ENCODE data around the gene NKAIN1. TPM values are rescaled to one million over a fixed set of nuclear protein-coding genes. Genes with fewer than 3 reads are reported as not detected.

NKAIN1 gene
- total and polyA plus RNA-seq, 2 donors (not counting 3 experiments of a cell fraction or from before 2014, with no cell fraction given) = 0.29 to 0.40 TPM

- CTCF ChIA-PET = no interaction called here
- peaks cover 5% of the 10 kb centered on the region for H3K4me1 ChIP-seq (ENCODE audit: control insufficient read depth, extremely low read depth, insufficient read depth, low read length)
- no peaks in the 10 kb centered on the region for H3K36me3 ChIP-seq (ENCODE audit: control insufficient read depth in 2 of 2, extremely low read depth in 1 of 2, insufficient read depth in 2 of 2, low read length in 2 of 2)
- FAIRE-seq (no peak), DNase-seq (ENCODE audit: low read depth, low spot score) (peak; percentile 41)
- peak overlapping the region; percentile 84 for H3K9ac ChIP-seq (replicated peaks; ENCODE audit: extremely low read depth, insufficient read depth, low read length)
- no peaks in the 10 kb centered on the region for H3K27me3 ChIP-seq (ENCODE audit: control insufficient read depth in 2 of 2, insufficient read depth in 2 of 2, low read length in 2 of 2)
- no peaks in the 10 kb centered on the region for H4K20me1 ChIP-seq (replicated peaks; ENCODE audit: control insufficient read depth, extremely low read depth, insufficient read depth, low read length)
- BruUV-seq (replicated peaks) = TSS peak; percentile 62
- H3K9me1 ChIP-seq (replicated peaks; ENCODE audit: control insufficient read depth, extremely low read depth, insufficient read depth, low read length) = no peaks in the 10 kb centered on the region
- dilution Hi-C loops (cut with MboI; ENCODE audit: extremely low pct_ligation_motif_present, low sequenced_read_pairs) = no loop called here
- peak overlapping the region; percentile 77 to 85 (median 83) for H3K4me3 ChIP-seq (replicated peaks in 1 of 3; ENCODE audit: insufficient read depth in 1 of 3, low read depth in 1 of 3, low read length in 3 of 3)
- H3K9me3 ChIP-seq (replicated peaks; ENCODE audit: control insufficient read depth, insufficient read depth, low read length) = no peaks in the 10 kb centered on the region
- H2AFZ ChIP-seq (ENCODE audit: low read depth, low read length) = peak overlapping the region; percentile 95
- intact Hi-C loops (cut with micrococcal nuclease) = loop anchor here (2.0 kb wide), 1 partner anchor 91 kb away; the partner anchor contains the start of gene PUM1
- POLR2A ChIA-PET = no interaction called here
- peak overlapping the region; percentile 95 for H3K4me2 ChIP-seq (ENCODE audit: insufficient read depth, low read length)
- H3K79me2 ChIP-seq (ENCODE audit: control insufficient read depth, insufficient read depth, low read length) = no peaks in the 10 kb centered on the region
- TF ChIP-seq MAX (IDR thresholded peaks at IDR 0.05; ENCODE audit: insufficient read depth, insufficient read length) (peak; percentile 17), GATA2 (IDR thresholded peaks at IDR 0.05; ENCODE audit: insufficient read depth, insufficient read length, low read depth, low read length) (no peak), JUN (IDR thresholded peaks at IDR 0.05; ENCODE audit: borderline replicate concordance, insufficient read depth, insufficient read length, low read depth) (no peak), EZH2 (IDR thresholded peaks at IDR 0.05; ENCODE audit: borderline replicate concordance, low read depth, low read length, severe bottlenecking) (no peak), CTCF (IDR thresholded peaks at IDR 0.05; ENCODE audit: extremely low read depth in 1 of 2, insufficient read depth in 1 of 2, low read depth in 1 of 2, low read length in 2 of 2) (peak; percentile 25 to 44), MYC (IDR thresholded peaks at IDR 0.05; ENCODE audit: low read depth, low read length) (no peak), POLR2AphosphoS5 (IDR thresholded peaks at IDR 0.05; ENCODE audit: insufficient read depth, low read depth, low read length) (peak; percentile 67), POLR2A (IDR thresholded peaks at IDR 0.05; ENCODE audit: low read depth, low read length) (peak; percentile 55), FOS (IDR thresholded peaks at IDR 0.05; ENCODE audit: borderline replicate concordance, insufficient read depth, low read length) (no peak)
- peak overlapping the region; percentile 63 for H3K27ac ChIP-seq (ENCODE audit: insufficient read depth, low read depth, low read length)
Measured at GRCh38 chr1:31155216-31155806, 84.4 kb downstream of the NKAIN1 start.
